Gastroesophageal sphincter (tissue), 3 donors: Measurements from ENCODE around the gene ECHDC1.

Experiments used
- CTCF ChIP-seq, 4 experiments: fragments of 200-600 bp in 2 of 4; fragments of 450-650 bp in 2 of 4; sonication (generic) in 1 of 4; IDR thresholded peaks; one replicate each; pipeline ENCODE4 v1.5.1; 2017 to 2019; ENCODE audit warnings: antibody characterized with exemption in 4 of 4, mild to moderate bottlenecking in 2 of 4, moderate library complexity in 2 of 4
- EP300 ChIP-seq: sonication (generic); formaldehyde crosslinking; IDR thresholded peaks from one replicate; pipeline ENCODE4 v1.6.1; 2017; ENCODE audit warnings: antibody characterized with exemption, mild to moderate bottlenecking

GRCh38 chr6:127273499-127273898 lies 69.9 kb downstream of the ECHDC1 start:
- no peak for TF ChIP-seq EP300
- no peak for TF ChIP-seq CTCF (IDR thresholded peaks at IDR 0.05)
